DND-41 (cell line): ENCODE results near the gene SGMS1.

Experiments
- CTCF ChIP-seq: IDR thresholded peaks from 2 replicates; pipeline ENCODE4 v1.5.1; 2012; ENCODE audit warnings: borderline replicate concordance, low read length, moderate library complexity, mild to moderate bottlenecking; ENCODE audit not compliant: poor library complexity, severe bottlenecking; ENCODE audit errors: extremely low read depth
- EZH2 ChIP-seq: IDR thresholded peaks from 3 replicates; pipeline ENCODE4 v1.6.1; 2012; ENCODE audit warnings: borderline replicate concordance, low read depth, mild to moderate bottlenecking, moderate library complexity, low read length, inconsistent platforms; ENCODE audit not compliant: severe bottlenecking

DNA sequence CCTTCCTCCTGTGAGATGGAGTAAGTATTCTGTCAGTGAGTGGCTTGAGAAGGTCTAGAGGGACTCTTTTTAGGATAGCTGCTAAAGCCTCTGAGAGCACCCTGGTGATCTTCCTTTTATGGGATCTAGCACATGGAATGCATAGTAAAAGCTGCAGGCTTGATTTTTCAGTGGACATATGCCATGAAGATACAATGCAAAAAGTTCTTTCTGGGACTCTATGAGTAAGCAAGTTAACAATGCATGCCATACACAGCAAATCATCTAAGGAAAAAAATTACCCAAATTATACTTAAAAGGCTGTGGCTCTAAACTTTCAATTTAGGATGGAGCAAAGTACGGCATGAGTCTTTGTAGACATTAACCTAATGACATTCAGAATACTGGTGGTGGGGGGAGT is 154.5 kb downstream of the SGMS1 start:
- TF ChIP-seq CTCF = no peak
- no peak for TF ChIP-seq EZH2
